Stimulated activated CD8-positive, alpha-beta memory T cell treated with anti-CD3 and anti-CD28 coated beads, Interleukin-12 subunit alpha, Interleukin-12 subunit beta, amount 100 ng/mL, for 24 hours (primary cell): Measurements from ENCODE around the gene EXPH5.
"Not testable (repeated sequence)": the region's sequence is repeated elsewhere in the genome, so short reads cannot be mapped to it uniquely, and the experiment has no call there.

Source experiments
- DNase-seq: peaks from one replicate; pipeline ENCODE4 v3.0.0-alpha.2; 2020; ENCODE audit errors: extremely low read depth

EXPH5 gene, protein sequence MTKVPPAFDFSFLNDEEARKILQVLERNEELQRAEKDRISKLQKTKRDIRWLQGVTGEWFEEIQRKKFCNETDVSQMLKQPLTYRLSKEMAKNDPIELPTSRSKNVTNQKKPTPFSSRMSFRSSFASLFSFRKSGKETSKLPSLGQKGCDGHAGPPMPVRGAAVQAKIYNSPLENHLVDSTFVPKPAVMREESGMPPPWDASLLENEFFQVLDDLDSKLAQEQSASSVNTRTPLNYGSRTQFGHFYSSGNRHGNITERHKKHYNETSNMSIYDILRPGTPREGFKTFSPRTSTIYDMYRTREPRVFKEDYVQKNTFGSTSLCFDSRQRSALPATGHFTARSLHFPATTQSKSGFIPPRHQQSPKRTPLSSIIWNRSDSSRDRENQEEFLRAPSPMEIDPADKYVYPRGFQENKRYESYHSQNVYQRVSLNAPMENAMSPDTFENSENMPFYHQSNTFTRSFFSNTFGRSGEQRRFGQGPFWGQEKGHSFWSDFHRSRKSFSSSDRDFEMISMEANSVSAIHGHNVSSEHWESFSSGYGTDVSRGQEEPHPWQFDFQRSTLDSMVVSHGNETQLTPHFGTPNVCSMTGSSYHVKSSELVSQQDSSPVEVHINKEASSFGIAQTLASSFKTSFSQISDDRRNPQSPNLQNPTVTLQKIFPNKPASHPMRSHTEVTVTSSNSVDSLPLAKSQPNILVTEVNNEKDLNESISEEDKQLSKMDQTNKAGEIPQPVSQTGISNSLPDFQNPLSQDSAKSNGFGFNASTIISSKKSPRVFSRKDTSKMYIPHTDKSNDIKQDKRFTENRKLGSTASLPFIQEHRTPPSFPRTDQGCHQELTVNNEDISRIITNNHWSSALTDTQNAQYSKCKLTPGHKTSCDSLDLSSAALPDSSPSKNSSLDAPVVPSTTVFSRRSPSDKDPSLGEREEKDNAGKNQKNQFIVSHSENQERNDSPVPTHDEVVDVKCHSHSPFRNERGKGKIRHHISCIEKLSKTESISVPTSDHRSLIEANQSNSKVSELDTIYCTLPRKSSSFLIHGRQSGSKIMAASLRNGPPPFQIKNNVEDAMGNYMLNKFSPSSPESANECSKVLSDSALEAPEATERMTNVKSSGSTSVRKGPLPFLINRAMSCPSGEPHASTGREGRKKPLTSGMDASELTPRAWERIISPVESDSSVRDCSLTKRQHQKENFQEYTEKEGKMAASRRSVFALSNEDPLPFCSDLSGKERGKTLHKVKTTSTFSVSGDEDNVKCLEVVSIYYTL (N-terminal part only)

DNA sequence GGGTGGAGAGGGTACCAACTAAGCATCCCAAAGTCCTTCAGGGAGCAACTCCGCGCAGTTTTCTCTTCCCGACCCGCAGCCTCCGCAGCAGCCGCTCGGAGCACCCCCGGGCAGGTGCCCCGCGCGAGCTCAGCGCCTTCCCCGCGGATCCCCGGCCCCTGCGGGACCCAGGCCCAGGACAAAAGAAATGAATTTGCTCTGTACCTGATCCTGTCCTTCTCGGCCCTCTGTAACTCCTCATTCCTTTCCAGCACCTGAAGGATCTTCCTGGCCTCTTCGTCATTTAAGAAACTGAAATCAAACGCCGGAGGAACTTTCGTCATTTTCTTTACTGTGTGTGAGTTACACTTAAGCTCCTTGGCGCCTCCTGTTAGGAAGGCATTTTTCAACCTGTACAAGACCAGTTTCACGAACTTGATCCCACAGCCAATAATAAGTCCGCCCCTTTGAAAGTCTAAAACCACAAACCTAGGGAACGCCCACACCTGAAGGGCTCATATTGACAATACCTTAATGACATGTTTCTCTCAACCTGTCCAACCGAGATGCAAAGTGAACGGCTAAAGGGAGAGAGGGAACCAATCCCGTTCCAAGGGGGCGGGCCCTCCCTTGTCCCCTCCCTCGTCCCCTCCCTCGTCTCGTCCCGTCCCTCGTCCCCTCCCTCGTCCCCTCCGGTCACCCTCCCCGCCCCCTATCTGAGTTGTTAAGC is at the start of gene EXPH5:
EXPH5 (minus strand) TSS at position 555 of the 709 bp plus-strand sequence; CDS start at position 323, 232 bp downstream.
- DNase-seq = peak; percentile 57

DNA sequence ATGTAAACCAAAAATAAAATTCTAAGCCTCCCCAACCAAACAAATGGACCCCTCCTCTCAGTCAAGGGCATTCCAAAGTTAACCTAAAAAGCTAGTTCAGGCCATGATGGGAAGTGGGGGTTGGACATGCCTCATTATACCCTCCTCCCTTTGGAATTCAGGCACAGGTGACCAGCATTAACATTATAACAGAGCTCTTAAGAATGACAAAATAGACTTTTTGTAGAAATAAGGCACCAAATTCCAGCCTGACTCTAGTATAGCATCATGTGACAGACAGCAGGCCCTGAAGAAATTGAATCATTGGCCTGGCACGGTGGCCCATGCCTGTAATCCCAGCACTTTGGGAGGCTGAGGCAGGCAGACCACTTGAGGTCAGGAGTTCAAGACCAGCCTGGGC is 48.2 kb upstream of the EXPH5 start:
- DNase-seq = not testable (repeated sequence)

DNA sequence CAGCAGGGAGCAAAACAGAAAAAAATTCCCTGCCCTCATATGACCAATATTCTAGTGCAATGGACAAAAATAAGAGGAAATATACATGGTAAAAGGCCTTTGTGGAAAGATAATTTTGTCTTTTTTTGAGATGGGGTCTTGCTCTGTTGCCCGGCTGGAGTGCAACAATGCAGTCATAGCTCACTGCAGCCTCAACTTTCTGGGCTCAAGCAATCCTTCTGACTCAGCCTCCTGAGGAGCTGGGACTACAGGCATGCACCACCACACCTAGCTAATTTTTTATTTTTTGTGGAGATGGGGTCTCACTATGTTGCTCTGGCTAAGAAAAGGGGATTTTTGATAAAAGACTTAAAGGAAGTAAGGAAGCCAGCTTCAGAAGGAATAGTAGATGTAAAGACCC is 45.6 kb upstream of the EXPH5 start:
- DNase-seq = no peak

DNA sequence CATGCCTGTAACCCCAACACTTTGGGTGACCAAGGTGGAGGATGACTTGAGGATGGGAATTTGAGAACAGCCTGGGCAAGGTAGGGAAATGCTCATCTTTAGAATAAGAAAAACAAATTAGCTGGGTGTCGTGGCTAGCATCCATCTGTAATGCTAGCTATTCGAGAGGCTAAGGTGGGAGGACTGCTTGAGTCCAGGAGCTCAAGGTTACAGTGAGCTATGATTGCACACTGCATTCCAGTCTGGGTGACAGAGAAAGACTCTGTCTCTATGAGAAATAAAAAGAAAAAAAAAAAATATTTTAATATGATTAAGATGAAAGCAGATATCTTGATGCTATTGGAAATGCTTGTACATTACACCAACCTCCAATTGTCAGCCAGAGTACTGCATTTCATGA is 42.7 kb upstream of the EXPH5 start:
- DNase-seq = no peak

DNA sequence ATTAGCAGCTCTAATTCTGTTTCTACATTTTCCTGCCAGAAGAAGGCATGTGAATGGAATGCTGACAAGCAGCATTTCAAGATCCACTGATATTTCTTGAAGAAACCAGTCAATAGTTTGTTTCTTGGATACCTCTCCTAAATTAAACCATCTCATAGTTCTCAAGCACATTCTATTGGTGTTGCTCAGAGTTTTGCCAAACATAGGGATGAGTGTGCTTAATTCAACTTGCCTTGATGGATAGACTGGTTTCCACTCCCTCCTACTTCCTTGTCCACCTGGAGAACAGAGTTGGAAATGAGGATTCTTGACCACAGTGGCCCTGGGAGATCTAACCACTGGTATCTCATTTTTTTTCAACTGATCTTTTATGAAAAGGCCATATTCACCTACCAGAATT is 41.5 kb upstream of the EXPH5 start:
- no peak for DNase-seq

DNA sequence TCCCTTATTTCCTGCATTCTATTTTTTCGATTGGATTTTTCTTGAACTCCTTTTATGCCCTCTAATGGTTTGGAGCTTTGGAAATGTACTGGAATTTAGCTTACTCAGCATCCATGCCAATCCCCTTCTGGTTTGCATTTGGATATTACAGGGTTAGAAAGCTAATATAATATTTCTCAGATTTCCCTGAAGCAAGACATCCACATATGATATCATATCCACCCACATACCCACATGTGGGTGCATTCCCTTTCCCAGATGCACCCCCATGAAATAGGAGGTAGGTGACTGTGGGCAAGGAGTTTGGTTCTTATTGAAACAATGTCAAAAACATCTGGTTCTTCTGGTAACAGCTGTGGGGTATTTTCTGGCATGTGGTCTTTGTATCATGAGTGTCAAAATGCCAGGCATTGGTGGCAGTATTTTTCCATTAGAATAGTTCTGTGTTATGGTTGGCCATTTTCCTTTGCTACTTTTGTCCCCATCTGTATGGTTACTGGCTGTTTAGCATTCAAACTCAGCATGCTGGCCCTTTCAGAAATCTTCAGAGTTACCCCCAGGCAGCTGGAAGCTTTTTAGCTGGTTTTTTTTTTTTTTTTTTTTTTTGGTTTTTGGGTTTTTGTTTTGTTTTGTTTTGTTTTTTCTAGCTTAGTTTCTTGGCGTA is 38.6 kb upstream of the EXPH5 start:
- DNase-seq = no peak

DNA sequence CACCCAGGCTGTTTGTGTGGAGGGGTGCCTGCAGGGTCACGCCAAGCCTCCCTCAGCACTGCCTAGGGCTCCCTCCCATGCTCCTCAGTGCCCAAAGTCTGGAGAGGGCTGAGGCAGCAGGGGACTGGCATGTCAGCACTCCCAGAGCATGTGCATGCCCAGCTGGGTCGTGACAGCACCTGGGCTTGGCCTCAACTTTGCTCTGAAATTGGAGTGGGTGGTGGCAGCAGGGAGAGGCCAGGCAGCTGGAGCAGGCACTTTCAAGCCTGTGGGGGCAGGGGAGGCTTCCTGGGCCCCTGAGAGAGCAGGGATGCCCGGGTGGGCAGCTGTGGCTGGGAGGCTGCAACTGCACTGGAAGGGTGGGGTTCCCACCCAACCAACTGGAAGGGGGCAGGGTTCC is 35.7 kb upstream of the EXPH5 start:
- no peak for DNase-seq

DNA sequence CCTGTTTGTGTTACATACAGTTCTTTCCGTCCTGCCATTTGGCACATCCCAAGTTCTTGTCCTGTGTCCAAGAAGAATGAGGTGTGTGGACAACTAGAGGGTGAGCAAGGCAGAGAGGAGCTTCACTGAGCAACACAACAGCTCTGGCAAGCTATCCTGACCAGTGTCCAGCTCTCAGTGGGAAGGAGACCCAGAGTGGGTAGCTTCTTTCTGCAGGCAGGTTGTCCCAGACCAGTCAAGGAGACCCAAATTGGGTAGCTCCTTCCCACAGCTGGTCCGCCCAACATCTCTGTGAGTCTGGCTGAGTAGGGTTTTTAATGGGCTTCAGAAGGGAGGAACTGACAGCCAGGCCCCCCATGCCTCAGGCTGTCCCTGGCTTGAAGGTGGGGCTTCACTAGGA is 35.2 kb upstream of the EXPH5 start:
- no peak for DNase-seq

DNA sequence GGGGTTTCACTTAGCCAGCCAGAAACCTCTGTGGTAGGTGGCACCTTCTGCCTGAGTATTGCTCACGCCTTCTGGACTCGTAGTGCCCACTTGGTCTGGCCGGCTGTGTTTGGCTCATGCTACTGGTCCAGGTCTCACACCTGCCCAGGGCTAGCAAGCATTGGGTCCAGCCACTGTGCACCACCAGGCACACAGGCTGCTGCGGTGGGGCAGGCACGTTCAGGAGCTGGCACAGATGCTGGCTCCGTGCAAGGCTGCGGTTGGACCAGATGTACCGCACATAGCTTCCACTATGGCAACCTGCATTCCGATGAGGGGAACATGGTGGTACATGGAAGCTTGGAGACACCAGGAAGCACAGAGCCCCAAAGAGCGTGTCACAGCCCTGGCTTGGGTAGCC is 34.8 kb upstream of the EXPH5 start:
- DNase-seq = no peak

DNA sequence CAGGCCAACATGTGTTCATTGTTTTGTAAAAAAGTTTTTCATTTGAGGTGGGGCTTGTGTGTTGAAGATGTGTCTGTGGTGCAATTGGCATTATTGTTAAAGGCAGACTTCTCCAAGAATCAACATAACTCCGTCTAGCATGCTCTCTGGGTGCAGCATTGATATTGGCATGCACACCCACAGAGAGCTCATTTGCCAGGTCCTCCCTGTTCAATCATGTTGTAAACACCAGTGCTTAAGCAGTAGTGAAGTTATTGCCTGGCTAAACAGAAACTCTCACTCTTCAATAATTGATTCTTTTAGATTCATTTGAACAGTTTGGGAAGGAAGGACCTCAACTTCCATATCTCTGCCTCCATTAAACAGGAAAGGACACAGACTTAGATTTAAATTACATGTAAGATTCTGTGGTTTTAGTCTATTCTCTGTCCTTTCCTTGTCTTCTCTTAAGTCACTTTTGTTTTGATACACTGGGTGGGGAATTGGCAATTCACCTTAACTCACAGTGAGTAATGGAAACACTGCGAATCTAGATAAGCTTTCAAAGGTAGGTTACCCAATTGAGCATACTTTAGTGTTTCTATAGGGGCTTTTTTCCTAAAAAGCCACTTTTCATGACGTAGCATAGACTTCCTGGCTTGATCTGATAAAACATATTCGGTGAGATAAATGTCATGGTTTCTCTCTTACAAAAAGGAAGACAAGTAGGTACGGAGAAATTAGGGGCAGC is 30.8 kb upstream of the EXPH5 start:
- no peak for DNase-seq

DNA sequence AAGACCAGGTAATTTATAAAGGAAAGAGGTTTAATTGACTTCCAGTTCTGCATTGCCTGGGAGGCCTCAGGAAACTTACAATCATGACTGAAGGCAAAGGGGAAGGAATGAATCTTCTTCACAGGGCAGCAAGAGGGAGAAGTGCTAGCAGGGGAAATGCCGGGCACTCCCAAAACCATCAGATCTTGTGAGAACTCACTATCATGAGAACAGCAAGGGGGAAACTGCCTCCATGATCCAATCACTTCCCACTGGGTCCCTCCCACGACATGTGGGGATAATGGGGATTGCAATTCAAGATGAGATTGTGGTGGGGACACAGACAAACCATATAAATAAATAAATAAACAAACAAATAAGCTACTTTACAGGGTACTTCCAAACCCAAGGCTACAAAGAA is 28.8 kb upstream of the EXPH5 start:
- DNase-seq = no peak

DNA sequence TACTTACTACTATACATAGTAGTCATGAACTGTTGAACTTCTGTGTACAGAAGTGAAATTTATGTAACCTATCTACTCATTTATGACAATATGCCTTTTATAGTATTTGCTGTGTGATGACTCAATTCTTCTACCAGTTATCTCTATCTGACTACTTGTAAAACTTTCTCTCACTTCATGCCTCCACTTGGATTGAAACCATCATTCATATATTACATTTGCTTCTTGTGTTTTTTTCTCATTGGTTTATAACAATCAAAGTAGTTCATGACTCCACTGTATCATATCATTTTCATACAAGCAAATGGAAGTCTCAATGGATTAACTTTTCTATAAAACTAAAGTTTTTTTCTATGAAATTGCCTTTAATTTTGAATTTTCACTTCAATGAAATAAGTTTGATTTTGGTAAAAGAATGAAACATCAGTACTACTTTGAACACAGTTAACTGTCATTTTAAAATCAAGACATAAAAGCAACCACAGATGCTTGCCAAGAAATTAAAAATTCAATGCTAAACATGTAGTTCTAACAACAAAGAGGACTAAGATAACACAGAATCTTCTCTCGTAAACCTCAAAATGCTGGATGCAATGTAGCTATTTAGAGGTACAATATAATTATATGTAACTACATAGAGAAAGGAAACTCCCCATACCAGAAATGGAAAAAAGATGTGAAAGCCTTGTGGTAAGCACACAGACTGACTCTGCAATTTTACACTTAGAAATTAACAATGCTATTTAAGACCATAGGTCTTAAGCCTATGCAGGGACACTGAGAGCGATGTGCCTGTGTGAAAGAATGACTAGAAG is 27.6 kb upstream of the EXPH5 start:
- no peak for DNase-seq

DNA sequence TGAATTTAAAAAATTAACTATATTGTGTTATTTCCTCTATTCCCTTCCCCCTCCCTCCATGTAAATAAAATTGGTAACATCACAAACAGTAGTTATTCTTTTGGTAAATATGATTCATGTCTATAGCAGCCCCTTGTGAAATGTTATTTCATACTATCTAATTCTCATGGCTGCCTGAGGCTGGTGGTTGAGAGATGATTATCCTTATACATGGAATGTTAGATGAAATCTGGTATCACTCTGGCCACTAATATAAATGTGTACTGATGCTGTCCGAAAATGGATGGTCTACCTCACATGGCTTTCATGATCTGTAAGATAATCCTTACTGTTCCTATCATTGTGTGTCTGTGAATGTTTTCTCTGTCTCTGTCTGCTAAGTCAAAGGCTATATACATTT is 25.0 kb upstream of the EXPH5 start:
- no peak for DNase-seq

DNA sequence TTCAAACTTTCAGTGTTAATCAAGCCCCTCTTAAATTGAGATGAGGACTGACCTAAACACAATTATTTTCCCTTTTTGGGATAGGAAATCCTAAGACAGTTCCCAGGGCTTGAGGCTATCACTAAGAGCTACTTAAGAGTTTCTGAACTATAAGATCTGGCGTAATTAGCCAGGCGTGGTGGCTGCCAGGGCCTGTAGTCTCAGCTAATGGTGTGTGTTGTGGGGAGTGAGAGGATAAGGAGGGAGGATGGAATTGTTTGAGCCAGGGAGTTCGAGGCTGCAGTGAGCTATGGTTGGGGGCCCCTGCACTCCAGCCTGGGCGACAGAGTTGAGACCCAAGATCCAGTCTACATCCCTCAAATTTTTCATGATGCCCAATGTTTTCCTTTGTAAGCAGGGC is 23.5 kb upstream of the EXPH5 start:
- no peak for DNase-seq

DNA sequence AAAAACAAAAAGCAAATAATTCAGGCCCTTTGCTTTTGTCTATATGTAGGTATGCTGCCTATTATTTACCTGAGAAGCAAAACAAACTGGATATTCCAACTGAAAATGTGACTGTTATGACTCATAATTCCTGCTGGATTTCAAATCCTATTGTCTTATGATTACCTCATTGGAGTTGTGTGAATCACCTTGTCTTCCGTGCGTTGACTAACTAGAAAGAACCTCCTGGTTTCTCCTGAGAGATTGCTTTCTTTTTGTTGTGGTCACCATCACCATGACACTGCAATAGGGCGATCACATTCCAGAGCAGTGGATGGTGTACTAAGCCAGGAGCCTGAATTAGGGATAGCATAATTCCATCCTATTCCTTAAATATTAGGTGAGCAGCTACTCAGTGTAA is 23.0 kb upstream of the EXPH5 start:
- no peak for DNase-seq

DNA sequence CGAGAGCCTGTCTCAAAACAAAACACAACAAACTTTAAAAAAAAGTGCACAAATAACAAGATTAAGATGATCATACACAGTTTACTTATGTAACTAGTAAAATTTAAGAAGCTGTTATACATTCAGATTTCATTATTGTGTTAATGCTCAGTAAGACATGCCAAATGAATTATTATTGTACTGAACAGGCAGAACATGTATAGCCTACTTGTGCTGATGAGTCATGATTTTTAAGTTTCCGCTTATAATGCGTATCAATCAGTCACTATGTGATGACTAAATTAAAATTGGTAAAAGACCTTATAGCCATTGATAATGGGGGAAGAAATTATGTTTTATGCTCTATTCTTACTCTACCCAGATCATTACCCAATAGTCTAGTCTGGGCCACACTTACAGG is 20.5 kb upstream of the EXPH5 start:
- DNase-seq = no peak

DNA sequence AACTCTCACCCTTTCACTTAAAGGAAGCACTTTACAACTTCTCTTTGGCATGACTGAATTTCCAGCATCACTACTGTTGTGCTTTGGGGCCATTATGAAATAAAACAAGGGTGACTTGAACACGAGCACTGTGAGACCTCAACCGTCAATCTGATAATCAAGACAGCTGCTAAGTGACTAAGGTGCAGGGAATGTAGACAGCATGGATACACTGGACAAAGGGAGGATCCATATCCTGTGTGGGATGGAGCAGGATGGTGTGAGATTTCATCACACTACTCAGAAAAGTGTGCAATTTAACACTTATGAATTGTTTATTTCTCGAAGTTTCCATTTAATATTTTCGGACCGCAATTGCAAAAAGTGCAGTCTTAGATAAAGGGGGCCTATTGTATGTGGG is 16.1 kb upstream of the EXPH5 start:
- DNase-seq = no peak

DNA sequence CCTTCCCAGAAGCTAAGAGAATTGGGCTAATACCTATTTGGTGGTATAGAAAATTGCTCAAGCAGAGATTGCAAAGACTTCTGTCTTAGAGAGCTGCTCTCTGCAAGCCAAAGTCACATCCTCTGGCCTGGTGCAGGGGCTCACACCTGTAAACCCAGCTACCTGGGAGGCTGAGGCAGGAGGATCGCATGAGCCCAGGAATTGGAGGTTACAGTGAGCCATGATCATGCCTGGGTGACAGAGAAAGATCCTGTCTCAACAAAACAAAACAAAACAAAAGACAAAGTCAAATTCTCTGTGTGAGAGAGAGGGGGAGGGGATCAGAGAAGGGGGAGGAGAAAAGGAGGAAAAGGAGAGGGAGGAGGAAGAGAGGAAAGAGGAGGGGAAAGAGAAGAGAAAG is 15.0 kb upstream of the EXPH5 start:
- DNase-seq = no peak

DNA sequence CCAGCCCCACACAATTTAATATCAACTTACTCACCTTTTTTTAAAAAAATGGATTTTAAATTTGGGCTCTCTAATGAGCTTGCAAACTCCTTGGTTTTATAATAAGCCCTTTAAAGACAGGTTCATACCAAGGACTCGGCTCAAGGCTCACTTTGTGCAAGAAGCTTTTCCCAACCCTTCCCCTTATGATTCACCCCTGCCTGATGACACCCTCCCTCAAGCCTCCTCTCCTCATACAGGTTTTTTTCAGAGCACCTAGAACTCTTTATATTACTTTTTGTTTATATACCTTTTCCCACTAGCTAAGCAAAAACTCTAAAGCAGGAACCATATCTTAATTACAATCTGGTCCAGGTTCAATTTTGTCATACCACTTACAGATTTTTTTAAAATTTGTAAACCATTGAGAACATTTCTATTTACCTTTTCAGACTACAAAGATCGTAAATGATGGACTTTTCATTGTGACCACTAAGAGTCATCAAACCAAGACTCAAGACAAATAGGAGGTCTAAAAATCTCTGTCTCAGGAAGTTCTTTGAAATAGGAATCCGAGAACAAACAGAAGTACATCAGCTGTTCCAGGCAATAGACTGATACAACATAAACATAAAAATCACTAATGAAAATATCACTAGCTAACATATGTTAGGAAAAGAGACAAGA is 13.1 kb upstream of the EXPH5 start:
- no peak for DNase-seq
